Measurements from ENCODE around the gene NR5A1.

DNA sequence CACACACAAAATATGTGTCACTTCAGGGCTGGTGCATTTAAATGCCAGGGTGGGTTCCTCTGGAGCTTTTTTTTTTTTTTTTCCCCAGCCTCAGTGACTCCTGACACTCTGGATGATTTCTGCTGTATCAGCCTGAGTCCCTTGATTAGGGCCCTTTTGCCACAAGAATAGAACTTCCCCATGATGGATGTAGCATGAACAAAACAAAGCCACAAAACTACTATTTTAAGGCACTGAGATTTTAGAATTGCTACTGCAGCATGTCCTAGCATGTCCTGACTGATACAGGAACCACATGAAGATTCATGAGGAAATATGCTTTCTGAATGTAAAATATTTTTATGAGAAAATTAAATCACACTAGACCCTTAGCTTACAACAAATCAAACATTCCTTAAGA lies 70.9 kb downstream of the NR5A1 start:
- TF ChIP-seq, protein P1, sequence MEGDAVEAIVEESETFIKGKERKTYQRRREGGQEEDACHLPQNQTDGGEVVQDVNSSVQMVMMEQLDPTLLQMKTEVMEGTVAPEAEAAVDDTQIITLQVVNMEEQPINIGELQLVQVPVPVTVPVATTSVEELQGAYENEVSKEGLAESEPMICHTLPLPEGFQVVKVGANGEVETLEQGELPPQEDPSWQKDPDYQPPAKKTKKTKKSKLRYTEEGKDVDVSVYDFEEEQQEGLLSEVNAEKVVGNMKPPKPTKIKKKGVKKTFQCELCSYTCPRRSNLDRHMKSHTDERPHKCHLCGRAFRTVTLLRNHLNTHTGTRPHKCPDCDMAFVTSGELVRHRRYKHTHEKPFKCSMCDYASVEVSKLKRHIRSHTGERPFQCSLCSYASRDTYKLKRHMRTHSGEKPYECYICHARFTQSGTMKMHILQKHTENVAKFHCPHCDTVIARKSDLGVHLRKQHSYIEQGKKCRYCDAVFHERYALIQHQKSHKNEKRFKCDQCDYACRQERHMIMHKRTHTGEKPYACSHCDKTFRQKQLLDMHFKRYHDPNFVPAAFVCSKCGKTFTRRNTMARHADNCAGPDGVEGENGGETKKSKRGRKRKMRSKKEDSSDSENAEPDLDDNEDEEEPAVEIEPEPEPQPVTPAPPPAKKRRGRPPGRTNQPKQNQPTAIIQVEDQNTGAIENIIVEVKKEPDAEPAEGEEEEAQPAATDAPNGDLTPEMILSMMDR (conservative IDR thresholded peaks at IDR 0.05; ENCODE audit: low read length) = no peak
- TF ChIP-seq EZH2phosphoT487 (IDR thresholded peaks at IDR 0.05; ENCODE audit: borderline replicate concordance) = no peak
